NB4 (cell line): ENCODE results near the gene PARP11.

Experiments
- MYC ChIP-seq: IDR thresholded peaks from 2 replicates; pipeline ENCODE4 v1.6.1; 2011; ENCODE audit warnings: low read depth, low read length
- POLR2A ChIP-seq: IDR thresholded peaks from 2 replicates; pipeline ENCODE4 v1.6.1; 2011; ENCODE audit warnings: mild to moderate bottlenecking; ENCODE audit not compliant: insufficient read length; ENCODE audit errors: extremely low read depth
- TF ChIP-seq, protein P1 (sequence below): IDR thresholded peaks from one replicate; pipeline ENCODE4 v1.5.1; 2012; ENCODE audit warnings: low read depth, low read length
- TF ChIP-seq, protein P2 (sequence below): IDR thresholded peaks from 2 replicates; pipeline ENCODE4 v1.6.1; 2011; ENCODE audit warnings: low read depth, low read length

DNA sequence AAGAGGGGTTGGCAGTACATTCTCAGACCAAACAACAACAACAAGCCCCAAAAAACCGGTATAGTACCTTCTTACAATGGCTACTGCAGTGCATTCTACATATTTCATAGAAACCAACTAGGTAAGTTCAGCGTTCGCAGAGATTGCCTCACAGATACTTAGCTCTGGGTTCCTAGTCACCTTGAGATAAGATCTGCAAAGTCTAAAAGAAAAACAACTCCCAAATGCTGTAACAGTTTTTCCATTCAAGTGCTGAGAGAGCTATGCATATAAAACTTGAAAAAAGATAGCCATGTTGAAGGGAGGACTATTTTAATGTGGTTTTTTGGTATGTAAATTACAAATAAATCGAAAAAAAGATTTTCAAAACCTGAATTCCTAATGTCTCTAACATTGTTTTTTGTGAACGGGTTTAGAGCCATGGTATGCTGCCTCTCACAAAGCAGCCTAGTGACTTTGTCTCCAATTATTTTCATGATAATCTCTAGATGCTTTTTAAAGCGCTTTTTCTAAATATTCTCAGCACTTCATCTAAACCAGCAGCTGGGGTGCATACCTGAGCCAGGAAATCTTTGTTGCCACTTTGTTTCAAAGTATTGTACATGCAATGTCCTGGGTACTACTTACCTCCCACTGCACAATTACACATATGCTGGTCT lies 63.7 kb downstream of the PARP11 start:
- TF ChIP-seq, protein P1, sequence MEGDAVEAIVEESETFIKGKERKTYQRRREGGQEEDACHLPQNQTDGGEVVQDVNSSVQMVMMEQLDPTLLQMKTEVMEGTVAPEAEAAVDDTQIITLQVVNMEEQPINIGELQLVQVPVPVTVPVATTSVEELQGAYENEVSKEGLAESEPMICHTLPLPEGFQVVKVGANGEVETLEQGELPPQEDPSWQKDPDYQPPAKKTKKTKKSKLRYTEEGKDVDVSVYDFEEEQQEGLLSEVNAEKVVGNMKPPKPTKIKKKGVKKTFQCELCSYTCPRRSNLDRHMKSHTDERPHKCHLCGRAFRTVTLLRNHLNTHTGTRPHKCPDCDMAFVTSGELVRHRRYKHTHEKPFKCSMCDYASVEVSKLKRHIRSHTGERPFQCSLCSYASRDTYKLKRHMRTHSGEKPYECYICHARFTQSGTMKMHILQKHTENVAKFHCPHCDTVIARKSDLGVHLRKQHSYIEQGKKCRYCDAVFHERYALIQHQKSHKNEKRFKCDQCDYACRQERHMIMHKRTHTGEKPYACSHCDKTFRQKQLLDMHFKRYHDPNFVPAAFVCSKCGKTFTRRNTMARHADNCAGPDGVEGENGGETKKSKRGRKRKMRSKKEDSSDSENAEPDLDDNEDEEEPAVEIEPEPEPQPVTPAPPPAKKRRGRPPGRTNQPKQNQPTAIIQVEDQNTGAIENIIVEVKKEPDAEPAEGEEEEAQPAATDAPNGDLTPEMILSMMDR: no peak
- TF ChIP-seq MYC (no peak), POLR2A (no peak)
- TF ChIP-seq, protein P2, sequence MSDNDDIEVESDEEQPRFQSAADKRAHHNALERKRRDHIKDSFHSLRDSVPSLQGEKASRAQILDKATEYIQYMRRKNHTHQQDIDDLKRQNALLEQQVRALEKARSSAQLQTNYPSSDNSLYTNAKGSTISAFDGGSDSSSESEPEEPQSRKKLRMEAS: no peak
